HG03196 (cell line): Measurements from ENCODE around the gene PTGR2.
"Not testable (repeated sequence)": the region's sequence is repeated elsewhere in the genome, so short reads cannot be mapped to it uniquely, and the experiment has no call there.

Source experiments
- ATAC-seq: cut with Tn5 transposase; IDR thresholded peaks from one replicate; pipeline ENCODE4 v1.9.1; 2021; ENCODE audit not compliant: unreplicated experiment

The PTGR2 gene

GRCh38 chr14:73833034-73833433 is 18.6 kb upstream of the PTGR2 start:
- no peak for ATAC-seq

DNA sequence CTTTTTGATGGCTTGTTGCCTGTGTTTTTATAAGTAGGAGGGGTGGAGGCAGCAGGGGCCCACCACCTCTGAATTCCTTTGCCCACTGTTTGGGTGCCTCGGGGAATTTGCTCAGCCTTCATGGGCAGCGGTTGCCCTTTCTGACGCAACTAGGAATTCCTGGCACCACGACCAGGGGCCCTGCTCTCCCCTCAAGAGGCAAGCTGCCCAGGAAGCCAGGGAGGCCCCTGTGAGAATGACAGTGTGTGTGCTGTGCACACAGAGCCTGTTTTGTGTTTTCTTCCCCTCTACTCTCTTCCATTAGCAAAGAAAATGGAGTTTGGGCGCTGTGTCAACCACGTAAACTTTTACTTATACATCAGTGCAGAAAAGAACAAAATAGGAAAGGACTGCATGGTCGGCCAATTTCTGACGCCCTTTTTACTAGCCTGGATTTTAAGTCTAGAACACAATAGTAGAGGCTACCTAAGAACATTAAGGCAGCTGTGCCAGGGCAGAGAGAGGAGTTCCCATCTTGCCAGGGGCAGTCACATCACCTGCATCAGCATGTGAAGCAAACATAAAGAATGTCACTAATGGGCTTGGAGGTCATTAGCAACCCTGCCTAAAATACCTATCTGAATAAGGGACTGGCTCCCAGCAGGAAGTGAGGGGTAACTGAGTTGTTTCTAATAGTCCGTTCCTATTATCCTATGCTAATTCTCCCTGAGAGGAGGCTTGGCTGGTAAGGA is 17.9 kb upstream of the PTGR2 start:
- ATAC-seq: no peak

DNA sequence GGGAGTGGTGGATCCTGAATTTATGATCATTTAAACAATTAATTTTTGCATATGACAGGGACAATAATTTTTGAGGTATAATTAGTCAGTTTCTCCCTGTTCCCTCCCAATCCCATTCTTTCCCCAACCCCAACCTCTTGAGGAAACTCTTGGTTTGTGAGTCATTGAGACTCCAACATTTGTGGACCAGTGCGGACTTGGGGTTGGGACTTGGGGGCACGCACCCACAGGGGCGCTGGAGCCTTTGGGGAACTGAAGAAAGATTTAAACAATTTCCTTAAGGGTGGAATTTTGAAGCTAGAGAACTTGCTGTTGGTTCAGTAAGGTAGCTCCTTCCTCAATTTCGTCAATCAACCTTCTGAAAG is 17.4 kb upstream of the PTGR2 start:
- ATAC-seq: no peak

- not testable (repeated sequence) for ATAC-seq
Observed at GRCh38 chr14:73838293-73839034, 13.2 kb upstream of the PTGR2 start.

- ATAC-seq: no peak
Observed at GRCh38 chr14:73842201-73842600, 9.4 kb upstream of the PTGR2 start.

GRCh38 chr14:73842851-73843250 is 8.8 kb upstream of the PTGR2 start:
- ATAC-seq: no peak

- no peak for ATAC-seq
Observed at GRCh38 chr14:73843296-73843695, 8.3 kb upstream of the PTGR2 start.

DNA sequence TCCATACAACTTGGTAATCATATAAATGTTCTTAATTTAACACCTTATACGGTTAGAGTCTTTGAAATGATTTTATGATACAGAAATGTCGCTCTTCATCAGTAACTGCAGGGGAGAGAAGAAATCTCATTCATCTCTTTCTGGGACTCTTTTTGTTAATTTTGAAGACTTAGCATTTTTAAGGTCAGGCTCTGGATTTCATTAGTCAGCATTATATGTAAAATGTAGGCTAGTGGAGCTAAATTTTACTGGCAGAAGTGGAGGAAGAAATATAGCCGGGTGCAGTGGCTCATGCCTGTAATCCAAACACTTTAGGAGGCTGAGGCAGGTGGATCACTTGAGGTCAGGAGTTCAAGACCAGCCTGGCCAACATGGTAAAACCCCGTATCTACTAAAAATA is 4.7 kb upstream of the PTGR2 start:
- ATAC-seq: no peak

- ATAC-seq: no peak
Observed at GRCh38 chr14:73851000-73851399, 631 bp upstream of the PTGR2 start.

GRCh38 chr14:73859145-73859544 is 7.5 kb downstream of the PTGR2 start:
- ATAC-seq: no peak

DNA sequence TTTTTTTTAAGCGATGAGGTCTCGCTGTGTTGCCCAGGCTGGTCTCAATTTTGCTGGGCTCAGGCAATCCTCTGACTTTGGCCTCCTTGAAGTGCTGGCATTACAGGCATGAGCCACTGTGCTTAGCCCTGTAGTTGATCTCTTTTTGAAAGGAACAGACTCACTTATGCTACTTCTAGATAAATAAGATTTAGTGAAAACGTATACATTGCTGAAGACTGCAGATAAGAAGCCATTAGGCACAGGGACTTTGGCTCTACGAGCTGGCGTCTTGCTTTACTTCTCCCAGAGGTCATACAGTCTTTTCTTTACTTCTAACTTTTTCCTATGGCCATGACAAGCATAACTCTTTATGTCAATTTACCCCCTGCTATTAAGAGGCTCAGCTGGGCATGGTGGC is 9.4 kb downstream of the PTGR2 start:
- ATAC-seq: no peak

GRCh38 chr14:73862480-73862879 is 10.8 kb downstream of the PTGR2 start:
- ATAC-seq: no peak

DNA sequence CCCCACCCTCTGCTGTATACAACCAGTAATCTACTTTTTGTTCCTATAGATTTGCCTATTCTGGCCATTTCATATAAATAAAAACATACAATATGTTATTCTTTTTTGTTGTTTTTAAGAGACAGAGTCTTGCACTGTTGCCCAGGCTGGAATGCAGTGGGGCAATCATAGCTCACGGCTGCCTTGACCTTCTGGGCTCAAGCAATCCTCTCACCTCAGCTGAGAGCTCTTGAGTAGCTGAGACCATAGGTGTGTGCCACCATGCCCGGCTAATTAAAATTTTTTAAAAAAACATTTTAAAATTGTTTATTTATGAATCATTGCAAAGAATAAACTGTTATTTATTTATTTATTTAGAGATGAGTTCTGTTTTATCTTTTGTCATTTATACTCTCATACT is 11.6 kb downstream of the PTGR2 start:
- ATAC-seq: no peak

DNA sequence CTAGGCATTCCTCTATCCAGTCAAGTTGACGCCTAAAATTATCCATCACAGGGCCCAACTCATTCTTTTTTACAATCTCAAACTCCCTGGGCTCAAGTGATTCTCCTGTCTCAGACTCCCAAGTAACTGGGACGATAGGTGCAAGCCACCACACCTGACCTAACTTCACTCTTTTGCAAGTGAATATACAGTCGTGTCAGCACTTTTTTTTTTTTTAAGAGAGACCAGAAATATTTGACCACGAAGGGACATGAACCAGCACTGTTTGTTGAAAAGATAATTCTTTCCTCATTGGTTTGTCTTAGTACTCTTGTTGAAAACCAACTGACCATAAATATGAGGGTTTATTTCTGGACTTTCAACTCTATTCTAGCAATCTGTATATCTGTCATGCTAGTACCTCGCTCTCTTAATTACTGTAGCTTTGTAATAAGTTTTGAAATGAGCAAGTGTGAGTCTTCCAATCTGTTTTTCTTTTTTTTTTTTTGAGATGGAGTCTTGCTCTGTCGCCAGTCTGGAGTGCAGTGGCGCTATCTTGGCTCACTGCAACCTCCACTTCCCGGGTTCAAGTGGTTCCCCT is 14.0 kb downstream of the PTGR2 start:
- no peak for ATAC-seq

DNA sequence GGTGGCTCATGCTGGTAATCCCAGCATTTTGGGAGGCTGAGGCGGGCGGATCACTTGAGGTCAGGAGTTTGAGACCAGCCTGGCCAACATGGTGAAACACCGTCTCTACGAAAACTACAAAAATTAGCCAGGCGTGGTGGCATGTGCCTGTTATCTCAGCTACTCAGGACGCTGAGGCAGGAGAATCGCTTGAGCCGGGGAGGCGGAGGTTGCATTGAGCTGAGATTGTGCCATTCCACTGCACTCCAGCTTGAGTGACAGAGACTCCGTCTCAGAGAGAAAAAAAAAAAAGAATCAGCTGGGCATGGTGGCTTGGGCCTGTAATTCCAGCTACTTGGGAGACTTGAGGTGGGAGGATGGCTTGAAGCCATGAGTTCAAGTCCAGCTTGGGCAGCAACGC is 18.1 kb downstream of the PTGR2 start:
- ATAC-seq: not testable (repeated sequence)

DNA sequence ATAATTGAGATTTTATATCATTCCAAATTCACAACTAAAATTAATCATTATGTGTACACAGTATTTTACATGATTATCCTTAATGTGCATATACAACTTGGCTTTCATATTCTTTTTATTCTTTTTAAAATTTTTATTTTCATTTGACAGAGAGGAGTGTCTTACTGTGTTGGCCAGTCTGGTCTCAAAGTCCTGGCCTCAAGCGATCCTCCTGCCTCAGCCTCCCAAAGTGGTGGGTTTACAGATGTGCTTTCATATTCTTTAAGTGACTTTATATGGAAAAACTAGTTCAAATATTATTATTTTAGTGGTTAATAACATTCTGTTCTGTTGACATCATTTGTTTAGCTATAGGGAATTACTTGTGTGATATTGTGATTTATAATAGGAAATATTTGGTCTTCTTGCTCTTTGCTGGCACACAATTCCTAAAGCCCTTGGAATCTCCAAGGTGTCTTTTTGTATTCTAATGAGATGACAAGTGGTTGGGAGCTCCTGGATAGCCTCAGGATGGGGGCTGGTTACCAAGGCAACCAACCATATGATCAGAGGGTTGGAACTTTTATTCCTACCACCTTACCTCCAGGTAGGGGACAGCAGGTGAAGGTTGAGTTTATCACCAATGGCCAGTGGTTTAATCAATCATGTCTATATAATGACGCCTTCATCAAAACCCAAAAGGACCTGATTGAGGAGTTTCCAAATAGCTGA is 19.0 kb downstream of the PTGR2 start:
- ATAC-seq: no peak

DNA sequence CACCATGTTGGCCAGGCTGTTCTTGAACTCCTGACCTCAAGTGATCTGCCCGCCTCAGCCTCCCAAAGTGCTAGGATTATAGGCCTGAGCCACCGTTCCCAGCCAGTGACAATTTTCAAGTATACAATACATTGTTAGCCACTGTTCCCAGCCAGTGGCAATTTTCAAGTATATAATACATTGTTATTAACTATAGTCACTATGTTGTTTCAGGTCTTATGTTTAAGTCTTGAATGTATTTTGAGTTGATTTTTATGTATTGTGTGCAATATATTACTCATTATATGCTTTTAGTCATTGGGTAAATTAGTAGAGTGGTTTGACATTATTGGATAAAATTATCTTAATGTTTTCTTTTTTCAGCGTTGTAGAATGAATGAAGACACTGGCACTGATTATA is 22.0 kb downstream of the PTGR2 start:
- no peak for ATAC-seq

DNA sequence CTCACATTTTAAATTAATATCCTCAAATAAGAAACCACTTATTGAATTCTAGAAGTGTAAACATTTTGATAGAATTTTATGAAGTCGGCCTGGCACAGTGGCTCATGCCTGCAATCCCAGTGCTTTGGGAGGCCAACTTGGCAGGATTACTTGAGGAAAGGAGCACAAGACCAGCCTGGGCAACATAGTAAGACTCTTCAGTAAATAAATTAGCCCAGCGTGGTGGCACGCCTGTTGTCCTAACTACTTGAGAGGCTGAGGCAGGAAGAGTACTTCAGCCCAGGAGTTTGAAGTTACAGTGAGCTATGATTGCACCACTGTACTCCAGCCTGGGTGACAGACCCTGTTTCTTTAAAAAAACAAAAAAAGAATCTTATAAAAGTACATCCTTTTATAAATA is 26.2 kb downstream of the PTGR2 start:
- no peak for ATAC-seq

- no peak for ATAC-seq
Observed at GRCh38 chr14:73878436-73878835, 26.8 kb downstream of the PTGR2 start.

DNA sequence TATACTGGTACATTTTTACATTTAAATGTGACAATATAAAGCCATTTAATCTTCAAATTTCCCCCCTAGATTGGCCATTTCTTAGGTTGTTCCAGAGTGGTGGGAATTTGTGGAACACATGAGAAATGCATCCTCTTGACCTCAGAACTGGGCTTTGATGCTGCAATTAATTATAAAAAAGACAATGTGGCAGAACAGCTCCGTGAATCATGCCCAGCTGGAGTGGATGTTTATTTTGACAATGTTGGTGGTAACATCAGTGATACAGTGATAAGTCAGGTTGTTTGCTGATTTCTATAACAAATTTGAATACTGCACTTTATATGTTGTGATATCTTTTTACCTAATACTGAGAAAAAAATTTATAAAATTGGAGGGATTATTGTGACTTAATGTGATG is 27.4 kb downstream of the PTGR2 start:
- no peak for ATAC-seq

- no peak for ATAC-seq
Observed at GRCh38 chr14:73884438-73885190, 33.0 kb downstream of the PTGR2 start.
